ENCODE results near the gene OR2T2.
"Not testable (repeated sequence)": the region's sequence is repeated elsewhere in the genome, so short reads cannot be mapped to it uniquely, and the experiment has no call there.

OR2T2 gene, protein sequence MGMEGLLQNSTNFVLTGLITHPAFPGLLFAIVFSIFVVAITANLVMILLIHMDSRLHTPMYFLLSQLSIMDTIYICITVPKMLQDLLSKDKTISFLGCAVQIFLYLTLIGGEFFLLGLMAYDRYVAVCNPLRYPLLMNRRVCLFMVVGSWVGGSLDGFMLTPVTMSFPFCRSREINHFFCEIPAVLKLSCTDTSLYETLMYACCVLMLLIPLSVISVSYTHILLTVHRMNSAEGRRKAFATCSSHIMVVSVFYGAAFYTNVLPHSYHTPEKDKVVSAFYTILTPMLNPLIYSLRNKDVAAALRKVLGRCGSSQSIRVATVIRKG

DNA sequence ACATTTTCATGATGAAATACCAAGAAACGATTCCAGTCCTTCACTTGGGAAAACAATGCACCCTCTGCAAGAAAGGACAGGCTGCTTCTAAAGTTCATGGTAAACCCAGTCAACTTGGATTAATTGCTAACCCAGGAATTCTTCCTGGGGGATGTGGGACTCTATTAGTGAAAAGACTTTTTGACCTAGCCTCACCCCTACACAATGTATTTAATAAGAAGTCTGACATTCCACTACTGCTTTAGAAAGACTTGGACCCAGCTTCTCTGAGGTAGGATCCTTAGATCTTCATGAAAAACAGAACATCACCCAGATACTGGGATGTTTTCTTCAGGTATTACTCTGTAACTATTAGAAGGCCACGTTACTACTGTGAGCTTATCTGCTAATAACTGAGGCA is at the start of gene OR2T2:
Gene OR2T2 (plus strand): TSS at position 239 of the 400 bp plus-strand sequence. CDS start 7,161 bp downstream, outside the sequence.
- not testable (repeated sequence) for DNase-seq

DNA sequence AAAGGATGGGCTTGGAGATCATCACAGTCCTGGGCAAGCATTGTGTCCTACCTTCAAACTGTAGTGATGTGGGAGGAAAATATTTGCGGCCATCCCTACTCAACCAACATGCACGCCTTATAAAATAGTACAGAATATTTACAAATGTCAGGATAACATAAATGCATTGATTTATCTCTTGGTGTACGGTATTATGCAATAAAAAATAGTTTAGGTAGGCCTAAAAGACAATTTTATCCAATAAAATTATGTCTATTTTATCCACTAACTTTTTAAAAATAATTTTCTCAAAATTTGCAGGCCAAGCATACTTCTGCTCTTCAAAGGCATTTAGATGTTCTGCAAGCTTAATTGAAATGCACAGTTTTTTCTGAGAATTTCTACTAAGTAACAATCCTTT is 42.7 kb upstream of the OR2T2 start, which contains the start of gene OR2T1:
Gene OR2T1 (plus strand): TSS at position 301 of the 400 bp plus-strand sequence. CDS start 3,100 bp downstream, outside the sequence.
- no peak for DNase-seq

DNA sequence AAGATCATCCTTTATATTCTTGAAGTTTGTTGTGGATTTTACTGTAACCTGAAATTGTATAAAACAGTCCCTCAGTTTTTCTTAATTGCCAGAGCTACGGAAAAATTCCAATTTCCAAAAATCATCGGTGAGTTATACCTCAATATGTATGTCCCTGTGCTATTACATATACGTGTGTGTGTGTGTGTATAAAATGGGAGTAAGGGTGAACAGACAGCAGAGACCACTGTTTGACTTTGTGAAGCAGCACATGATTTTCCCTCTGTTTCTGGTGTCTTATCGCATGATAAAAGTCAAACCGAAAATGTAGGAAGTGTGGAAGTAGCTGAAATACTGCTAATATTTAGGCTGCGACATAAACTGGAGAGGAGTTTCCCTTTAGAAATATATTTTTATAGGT is 41.4 kb upstream of the OR2T2 start:
- no peak for DNase-seq

DNA sequence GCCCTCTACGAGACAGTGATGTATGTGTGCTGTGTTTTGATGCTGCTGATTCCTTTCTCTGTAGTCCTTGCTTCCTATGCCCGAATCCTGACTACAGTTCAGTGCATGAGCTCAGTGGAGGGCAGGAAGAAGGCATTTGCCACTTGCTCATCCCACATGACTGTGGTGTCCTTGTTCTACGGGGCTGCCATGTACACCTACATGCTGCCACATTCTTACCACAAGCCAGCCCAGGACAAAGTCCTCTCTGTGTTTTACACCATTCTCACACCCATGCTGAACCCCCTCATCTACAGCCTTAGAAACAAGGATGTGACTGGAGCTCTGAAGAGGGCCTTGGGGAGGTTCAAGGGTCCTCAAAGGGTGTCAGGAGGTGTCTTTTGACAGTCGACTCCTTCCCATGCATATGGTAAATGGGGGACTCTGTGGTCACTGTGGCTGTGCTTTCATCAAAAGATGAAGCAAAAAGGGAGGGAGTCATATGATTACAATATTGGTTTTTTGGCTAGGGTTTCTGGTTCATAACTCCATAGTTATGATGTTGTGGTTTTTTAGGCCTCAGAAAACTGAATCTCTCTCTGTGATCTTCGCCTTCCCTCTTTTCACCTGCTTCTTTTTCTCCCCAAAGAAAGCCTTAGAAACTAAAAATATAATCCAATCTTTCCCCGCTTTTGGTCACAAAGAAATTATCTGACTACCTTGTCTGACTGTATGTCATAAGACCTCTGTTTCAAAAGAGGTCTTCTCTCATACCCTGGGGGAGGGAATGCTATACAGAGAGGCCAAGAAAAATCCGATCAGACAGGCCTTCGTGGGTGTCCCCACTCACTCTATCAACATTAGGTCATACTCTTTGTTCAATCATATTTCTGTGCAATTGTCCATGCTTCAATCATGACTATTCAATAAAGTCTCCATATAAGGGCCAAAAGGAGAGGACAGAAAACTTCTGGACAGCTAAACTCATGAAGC is 38.4 kb upstream of the OR2T2 start:
- no peak for DNase-seq

DNA sequence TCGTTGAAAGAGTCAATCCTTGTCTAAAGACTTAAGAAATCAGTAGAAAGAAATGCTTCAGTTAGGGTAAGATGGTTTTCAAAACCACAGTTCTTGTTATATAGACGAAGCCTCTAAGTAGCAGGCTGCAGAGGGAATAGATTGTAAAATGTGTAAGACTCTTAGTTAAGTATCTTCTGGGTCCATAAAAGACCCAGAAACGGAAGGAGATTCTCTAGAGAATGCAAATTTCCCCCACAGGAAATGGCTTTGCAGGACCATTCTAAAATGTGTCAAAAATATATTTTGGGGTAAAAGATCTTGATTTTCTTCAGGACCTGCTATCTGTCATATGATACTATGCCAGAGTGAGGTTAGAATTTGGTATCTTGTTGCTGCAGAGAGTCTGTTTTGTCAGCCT is 29.2 kb upstream of the OR2T2 start:
- no peak for DNase-seq

DNA sequence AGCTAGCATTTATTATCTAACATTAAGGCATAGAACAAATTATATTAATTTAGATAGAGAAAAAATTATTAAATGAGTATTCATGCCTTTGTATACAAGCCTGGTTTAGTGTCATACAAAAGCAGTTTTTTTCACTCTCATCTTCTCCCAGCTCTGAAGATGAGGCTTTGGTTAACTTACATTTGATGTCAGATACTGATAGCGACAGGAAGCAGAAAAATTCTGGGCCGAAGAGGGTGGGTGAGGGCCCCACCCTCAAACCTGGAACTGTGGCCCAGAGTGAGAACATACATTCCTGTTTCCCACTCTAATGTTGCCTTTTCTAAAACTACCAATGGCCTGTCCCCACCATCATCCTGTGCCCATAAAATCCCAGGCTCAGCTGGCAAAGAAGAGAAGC is 27.6 kb upstream of the OR2T2 start:
- no peak for DNase-seq

DNA sequence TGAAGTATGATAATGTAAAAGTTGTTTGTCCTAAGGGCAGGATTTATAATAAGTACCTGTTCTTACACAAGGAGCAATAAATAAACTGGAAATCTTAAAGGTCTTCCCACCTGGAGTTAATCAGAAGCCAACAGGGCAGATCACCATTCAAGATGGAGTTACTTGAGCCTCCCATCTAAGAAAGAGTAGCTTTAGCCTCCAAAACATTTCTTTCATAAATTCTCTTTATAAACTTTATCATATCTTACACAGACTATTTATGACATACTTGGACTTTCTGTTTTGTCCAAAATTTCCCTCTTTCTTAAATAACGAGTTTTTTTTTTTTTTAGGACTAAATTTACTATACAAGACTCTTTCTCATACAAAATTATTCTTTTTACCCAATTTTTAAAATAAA is 24.1 kb upstream of the OR2T2 start:
- no peak for DNase-seq

DNA sequence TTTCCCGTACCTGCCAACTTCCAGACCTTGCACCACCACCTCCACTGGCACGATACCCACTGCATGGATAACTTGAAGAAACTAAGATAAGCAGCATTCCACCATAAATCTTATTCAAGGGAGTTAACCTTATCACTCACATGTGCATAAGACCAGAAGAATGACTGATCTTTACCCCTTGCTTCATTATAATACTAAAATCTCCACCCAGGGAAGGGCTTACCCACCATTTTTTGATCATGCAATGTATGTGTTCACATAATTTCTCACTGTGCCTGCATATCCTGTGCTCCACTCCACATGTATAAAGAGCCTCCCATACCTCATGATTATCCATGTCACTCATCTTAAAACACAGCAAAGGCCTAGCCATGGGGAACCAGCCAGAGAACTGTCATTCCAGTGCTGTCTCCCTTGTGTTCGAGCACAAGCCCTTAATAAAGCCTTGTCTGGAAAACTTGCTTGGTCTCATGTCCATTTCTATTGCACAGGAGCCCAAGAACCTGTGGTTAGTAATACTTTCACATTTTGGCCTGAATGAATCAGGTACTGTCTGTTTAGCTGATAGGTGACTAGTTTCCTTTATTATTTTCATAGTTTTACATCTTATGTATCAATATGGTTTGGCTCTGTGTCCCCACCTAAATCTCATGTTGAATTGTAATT is 17.8 kb upstream of the OR2T2 start:
- not testable (repeated sequence) for DNase-seq

DNA sequence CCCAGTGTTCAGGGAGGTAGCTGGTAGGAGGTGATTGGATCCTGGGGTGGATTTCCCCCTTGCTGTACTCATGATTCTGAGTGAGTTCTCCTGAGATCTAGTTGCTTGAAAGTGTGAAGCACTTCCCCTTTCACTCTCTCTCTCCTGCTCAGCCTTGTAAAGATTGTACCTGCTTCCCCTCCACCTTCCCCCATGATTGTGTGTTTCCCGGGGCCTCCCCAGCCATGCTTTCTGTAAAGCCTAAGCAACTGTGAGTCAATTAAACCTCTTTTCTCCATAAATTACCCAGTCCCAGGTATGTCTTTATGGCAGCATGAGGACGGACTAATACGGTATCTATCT is 17.3 kb upstream of the OR2T2 start:
- DNase-seq, result not testable (repeated sequence)

DNA sequence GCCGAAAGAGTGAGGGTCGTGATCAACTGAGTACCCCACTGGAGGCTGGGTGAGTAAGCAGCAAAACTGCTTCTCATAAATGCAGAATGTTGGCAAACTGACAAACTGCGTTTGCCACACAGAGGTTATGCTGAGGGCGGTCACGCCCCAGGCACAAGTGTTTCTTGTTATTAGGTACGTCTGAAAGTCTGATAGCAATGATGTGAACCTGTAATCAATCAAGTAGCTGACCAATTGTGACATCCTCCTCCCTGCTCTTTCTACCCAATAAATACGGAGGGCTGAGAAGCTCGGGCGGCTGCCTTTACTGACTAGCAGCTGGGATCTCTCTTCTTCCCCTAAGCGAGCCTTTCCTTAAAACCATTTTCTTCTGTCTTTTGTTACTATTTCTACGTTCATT is 13.8 kb upstream of the OR2T2 start:
- not testable (repeated sequence) for DNase-seq

DNA sequence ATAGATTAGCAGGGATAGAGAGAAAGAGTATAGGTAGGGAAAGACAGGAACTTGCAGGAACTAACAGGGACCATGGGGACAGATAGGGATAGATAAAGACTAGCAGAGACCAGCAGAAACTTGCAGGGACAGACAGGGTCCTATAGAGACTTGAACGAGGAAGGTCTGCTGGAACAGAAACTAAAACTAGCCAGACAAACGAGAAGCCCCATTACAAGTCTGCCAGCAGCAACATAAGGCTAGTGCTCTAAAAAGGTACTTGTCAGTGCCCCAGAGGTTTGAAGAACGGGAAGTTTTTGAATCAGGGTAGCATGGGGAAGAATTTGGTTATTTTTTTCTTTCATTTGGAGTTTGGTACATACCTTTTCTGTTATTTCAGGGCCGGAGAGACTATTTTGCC is 13.2 kb upstream of the OR2T2 start:
- DNase-seq, result not testable (repeated sequence)

DNA sequence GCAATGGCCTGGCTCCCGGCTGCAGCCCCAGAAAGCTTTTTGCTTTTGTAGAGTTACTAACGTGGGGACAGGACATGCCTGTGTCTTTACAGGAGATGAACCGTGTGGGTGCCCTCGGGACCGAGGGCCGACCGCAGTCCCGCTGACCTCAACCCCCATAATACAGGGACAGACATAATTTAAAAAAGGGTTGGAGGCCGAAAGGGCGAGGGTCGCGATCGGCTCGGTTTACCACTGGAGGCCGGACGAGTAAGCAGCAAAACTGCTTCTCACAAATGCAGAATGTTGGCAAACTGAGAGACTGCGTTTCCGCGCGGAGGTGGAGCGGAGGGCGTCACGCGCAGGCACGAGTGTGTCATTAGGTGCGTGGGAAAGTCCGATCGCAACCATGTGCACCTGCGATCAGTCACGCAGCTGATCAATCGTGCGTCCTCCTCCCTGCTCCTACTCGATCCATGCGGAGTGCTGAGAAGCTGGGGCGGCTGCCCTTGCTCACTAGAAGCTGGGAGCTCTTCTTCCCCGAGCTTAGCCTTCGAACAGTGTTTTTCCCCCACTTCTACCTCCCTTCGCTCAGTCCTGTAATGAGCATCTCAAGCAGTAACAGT is 11.5 kb upstream of the OR2T2 start:
- DNase-seq, result not testable (repeated sequence)

DNA sequence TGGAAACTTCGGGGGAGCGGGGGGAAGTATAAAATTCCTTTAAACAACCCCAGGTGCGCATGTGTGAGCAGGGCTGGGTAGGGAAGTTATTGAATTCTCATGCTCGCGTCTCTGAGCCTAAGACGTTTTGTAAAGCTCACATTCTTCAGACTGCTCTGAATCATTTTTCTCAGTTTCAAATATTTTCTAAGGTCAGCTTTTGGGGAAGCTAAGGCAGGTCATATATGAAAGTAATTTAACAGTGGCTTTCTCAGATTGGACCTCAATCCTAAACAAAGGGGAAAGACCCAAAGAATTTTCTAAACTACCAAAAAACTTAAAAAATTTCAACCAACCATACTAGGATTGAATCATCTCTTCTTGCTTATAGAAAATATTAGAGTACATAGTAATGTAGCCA is 10.5 kb upstream of the OR2T2 start:
- DNase-seq, result not testable (repeated sequence)

DNA sequence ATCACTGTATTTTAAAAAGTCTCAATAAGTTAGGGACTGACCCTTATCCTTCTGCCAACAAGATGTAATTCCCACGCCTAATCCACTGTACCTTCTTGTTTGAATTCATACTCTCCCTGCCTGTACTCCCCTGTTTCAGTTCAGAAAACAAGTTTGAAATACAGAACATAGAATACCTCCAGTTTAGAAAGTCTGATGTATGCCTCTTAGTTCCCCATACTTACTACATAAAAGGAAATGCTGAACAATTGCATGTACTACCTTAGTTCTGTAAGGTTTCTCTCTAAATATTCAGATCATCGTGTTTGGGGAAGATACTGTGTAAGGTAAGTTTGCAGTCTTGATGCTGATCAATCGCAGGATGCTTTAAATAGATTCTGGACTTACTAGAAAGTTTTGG is 9.1 kb upstream of the OR2T2 start:
- not testable (repeated sequence) for DNase-seq

DNA sequence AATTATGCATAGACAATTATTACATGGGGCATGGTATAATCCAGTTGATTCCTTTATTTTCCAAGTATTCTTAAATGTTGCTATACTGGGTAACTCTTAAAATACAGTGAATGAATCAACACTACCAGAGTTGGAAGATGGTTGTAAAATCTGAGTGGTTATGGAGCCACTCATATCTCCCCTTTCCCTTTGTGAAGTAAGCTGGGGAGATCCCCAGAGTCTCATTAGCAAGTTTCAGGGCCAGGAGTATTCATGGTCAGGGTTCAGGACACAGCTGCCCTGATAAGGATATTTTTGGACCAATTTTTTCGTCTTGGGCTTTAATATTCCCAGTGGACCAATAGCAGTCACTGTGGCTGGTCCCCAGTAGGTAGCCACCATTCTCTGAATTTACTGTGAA is 6.8 kb upstream of the OR2T2 start:
- DNase-seq, result not testable (repeated sequence)

DNA sequence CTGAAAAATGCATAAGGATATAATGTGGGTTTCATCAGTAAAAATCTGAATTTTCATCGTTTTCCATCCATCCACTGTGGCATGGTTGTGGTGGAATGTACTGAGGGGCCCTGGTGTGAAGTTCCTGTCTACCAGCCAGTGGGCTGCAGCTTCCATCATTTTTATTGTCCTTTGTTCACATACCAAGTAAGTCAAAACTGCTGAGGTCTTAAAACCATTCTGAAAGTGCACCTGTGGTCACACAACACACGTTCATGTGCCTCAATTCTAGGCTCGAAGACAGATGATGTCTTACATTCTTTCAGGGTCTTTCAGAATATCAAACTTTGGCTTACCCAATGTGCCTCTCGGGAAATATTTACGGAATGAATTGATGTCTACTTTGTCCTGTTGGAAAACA is 6.2 kb upstream of the OR2T2 start:
- DNase-seq, result not testable (repeated sequence)

DNA sequence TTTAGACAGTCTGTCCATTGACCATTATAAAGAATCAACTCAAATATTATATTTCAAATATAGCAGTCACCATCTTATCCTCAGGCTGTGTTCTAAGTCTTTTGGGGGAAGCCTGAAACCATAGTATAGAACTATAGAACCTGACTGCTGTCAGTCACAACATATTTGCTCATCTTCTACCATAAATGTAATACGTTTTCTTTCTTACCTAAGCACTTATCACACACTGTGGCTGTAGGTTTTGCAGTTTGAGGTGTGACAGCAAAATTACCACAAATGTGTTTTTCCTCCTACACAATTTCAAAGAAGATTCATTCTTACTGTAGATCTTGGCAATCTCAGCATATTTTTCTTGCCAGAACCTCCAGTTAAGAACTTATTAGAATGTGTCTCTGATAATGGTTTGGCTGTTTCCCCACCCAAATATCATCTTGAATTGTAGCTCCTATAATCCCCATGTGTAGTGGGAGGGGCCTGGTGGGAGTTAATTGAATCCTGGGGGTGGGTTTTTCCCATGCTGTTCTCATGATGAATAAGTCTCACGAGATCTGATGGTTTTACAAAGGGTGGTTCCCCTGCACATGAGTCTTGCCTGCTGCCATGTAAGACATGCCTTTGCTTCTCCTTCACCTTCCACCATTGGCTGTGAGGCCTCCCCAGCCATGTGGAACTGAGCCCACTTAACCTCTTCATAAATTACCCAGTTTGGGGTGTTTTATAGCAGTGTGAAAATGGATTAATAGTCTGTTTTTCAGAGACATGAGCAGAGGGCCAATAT is 2.7 kb upstream of the OR2T2 start:
- not testable (repeated sequence) for DNase-seq

DNA sequence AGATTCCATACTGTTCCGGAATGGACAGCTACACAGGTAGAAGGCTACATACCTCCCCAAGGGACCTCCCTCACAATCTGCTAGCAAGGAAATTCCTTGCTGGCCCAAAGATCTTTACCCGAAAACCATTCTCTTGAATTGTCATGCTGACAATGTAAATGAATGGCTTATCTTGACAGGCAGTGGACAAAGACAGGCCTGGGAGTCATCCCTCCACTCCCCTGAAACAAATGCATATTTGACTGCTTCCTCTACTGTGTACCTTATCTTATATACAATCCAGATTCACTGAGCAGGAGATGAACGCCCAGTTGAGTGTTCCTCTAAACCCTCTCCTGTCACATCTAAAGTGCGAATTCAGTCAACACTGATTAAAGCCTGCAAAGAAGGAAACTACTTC is 834 bp upstream of the OR2T2 start:
- DNase-seq, result not testable (repeated sequence)

DNA sequence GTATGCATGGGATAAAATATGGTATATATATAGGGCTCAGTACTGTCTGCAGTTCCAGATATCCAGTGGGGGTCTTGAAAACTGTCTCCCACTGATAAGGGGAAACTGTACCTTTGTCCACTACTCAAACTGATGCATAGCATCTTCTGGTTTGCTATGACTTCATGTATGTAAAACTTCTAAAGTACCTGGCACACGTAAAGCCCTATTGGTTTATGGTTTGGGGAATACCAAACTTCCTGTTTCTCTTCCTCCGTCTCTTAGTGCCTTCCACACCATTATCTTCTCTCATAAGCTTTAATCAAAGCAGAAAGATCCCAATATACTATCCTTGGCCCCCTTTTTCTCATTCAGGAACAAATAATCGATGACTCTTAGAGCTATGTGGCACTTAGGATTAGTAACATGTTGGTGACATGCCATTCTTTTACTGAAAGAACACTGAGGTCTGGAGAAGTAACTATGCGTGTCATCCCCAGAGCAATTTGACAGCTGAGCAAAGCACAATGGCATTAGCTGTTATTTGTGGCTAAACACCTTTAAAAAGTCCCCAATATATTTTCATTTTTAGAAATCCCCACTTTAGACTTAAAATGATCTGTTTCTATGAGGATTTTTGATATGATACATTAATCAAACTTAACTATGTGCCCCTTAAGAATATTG is 3.1 kb downstream of the OR2T2 start:
- not testable (repeated sequence) for DNase-seq

DNA sequence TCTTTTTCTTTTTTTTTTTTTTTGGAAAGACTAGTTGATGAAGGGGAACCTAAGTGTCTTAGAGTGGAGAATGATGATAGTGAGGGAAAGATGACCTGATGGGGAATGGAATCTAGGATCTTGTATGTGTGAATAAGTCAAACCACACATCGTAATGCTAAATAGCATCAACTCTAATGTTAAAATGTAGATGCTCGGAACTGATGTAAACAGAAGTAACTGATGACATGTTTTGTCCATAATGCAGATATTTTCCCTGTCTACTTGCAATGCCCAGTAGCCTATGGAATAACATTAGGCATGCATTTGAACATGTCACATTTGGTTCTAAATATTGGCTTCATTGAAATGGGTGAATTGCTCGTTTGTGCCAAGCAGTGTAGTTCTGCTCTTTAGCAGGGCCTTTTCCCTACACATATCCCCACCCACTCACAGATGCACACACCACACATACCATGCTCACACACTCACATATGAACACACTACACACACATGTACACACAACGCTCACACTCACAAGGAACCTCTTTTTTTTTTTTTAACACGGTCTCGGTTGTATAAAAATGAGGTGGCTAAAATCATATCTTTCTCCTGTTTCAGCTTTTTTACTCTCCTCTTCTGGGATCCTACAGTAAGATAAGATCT is 4.5 kb downstream of the OR2T2 start:
- DNase-seq, result not testable (repeated sequence)
